ENCODE data around the gene MALRD1. TPM values are rescaled to one million over a fixed set of nuclear protein-coding genes. Genes with fewer than 3 reads are reported as not detected.

The MALRD1 gene
- total and polyA plus RNA-seq, 2 of the 8 experiments (the other 6 are each of a cell fraction or from before 2014, with no cell fraction given), result 0.32 to 0.35 TPM

DNA sequence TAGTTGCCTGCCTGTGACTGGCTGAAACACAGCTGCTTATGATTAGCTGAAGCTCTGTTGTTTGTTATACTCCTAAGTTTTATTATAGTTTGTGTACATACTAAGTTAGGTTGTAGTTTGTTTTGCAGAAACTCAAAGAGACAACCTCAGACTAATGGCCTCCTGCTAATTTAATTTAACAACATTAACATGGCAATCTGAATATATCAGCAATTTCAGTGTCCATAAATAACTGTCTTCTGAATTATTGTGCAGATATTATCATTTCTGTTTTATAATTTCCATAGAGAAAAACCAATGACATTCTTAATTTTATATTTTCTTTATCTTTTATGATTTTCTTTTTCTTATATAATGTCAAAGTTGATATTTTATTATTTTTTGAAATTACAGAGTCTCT lies 469.5 kb downstream of the MALRD1 start:
- Histone ChIP-seq H2BK5ac (ENCODE audit: low read depth, low read length) (no peak overlapping the region), H3K27ac (ENCODE audit: low read depth, low read length) (no peak overlapping the region), H2BK15ac (ENCODE audit: low read length) (no peak overlapping the region), H2AFZ (ENCODE audit: low read length) (no peak overlapping the region), H3K23me2 (ENCODE audit: low read depth, low read length) (no peaks in the 10 kb centered on the region), H3K9me3 (ENCODE audit: insufficient read depth in 2 of 2, low read depth in 1 of 2, low read length in 1 of 2) (peaks cover 0 to 3% of the 10 kb centered on the region in 2 experiments; a peak in 2 of 4 replicates), H3K79me1 (ENCODE audit: low read depth, low read length) (no peaks in the 10 kb centered on the region), H3K9ac (replicated peaks in 1 of 4; ENCODE audit: extremely low read depth in 1 of 4, low read depth in 3 of 4, low read length in 3 of 4) (no peak overlapping the region), H3K79me2 (ENCODE audit: control insufficient read depth in 1 of 2, insufficient read depth in 2 of 2, low read length in 2 of 2) (no peaks in the 10 kb centered on the region), H4K91ac (replicated peaks; ENCODE audit: insufficient read length, low read length) (no peak overlapping the region), H3K14ac (ENCODE audit: insufficient read length) (no peak overlapping the region), H2BK120ac (replicated peaks; ENCODE audit: low read depth, low read length) (no peak overlapping the region), H4K20me1 (replicated peaks in 1 of 2; ENCODE audit: control insufficient read depth in 1 of 2, insufficient read depth in 2 of 2, low read length in 2 of 2) (no peaks in the 10 kb centered on the region), H3K4me2 (ENCODE audit: insufficient read depth in 1 of 2, low read depth in 2 of 2, low read length in 2 of 2) (no peak overlapping the region), H3K56ac (replicated peaks; ENCODE audit: insufficient read length, low read depth, low read length) (no peak overlapping the region), H2BK12ac (ENCODE audit: low read depth, low read length) (no peak overlapping the region), H2AK5ac (ENCODE audit: low read depth, low read length) (no peak overlapping the region), H3K4me3 (ENCODE audit: extremely low read depth in 1 of 4, insufficient read depth in 2 of 4, low read depth in 3 of 4, low read length in 4 of 4) (no peak overlapping the region), H3K4me1 (replicated peaks in 1 of 4; ENCODE audit: control insufficient read depth in 3 of 4, insufficient read depth in 4 of 4, low read length in 3 of 4) (no peaks in the 10 kb centered on the region), H3K18ac (ENCODE audit: extremely low read depth, low read length) (no peak overlapping the region), H2BK20ac (ENCODE audit: low read length) (no peak overlapping the region), H3K4ac (replicated peaks; ENCODE audit: insufficient read length, low read depth, low read length) (no peak overlapping the region), H4K5ac (ENCODE audit: insufficient read length, low read depth, low read length) (no peak overlapping the region), H3K27me3 (replicated peaks in 1 of 4; ENCODE audit: control insufficient read depth in 3 of 4, extremely low read depth in 1 of 4, insufficient read depth in 3 of 4, low read length in 3 of 4) (no peaks in the 10 kb centered on the region), H3K23ac (ENCODE audit: insufficient read length) (no peak overlapping the region), H4K8ac (ENCODE audit: extremely low read depth, insufficient read depth, low read length) (no peak overlapping the region), H3K36me3 (ENCODE audit: control insufficient read depth in 2 of 4, insufficient read depth in 4 of 4, low read length in 3 of 4) (no peaks in the 10 kb centered on the region)
- ChIA-PET POLR2A (ENCODE audit: partially characterized antibody) (no interaction called here), CTCF (ENCODE audit: partially characterized antibody) (no interaction called here)
- DNase-seq (ENCODE audit: low read depth in 1 of 2, low spot score in 2 of 2) (no peak), FAIRE-seq (no peak)
- TF ChIP-seq EP300 (IDR thresholded peaks at IDR 0.05; ENCODE audit: borderline replicate concordance in 1 of 2, low read depth in 2 of 2, low read length in 2 of 2), result no peak
- TF ChIP-seq, protein P1, sequence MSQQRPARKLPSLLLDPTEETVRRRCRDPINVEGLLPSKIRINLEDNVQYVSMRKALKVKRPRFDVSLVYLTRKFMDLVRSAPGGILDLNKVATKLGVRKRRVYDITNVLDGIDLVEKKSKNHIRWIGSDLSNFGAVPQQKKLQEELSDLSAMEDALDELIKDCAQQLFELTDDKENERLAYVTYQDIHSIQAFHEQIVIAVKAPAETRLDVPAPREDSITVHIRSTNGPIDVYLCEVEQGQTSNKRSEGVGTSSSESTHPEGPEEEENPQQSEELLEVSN (IDR thresholded peaks at IDR 0.05), result no peak
- TF ChIP-seq KDM1A (IDR thresholded peaks at IDR 0.05; ENCODE audit: borderline replicate concordance, low read length), result no peak
- no peak for TF ChIP-seq TBP (IDR thresholded peaks at IDR 0.05; ENCODE audit: low read depth, low read length)
- no peak for TF ChIP-seq MAFK (IDR thresholded peaks at IDR 0.05; ENCODE audit: low read depth, low read length)
- TF ChIP-seq CHD1 (IDR thresholded peaks at IDR 0.05; ENCODE audit: low read depth, low read length), result no peak
- TF ChIP-seq SP1 (IDR thresholded peaks at IDR 0.05; ENCODE audit: low read depth, low read length), result no peak
- TF ChIP-seq RBBP5 (IDR thresholded peaks at IDR 0.05; ENCODE audit: borderline replicate concordance, low read depth, low read length), result no peak
- TF ChIP-seq JUND (IDR thresholded peaks at IDR 0.05; ENCODE audit: low read length), result no peak
- TF ChIP-seq TAF1 (IDR thresholded peaks at IDR 0.05; ENCODE audit: low read depth, low read length), result no peak
- no peak for TF ChIP-seq PHF8 (conservative IDR thresholded peaks at IDR 0.05; ENCODE audit: low read depth, low read length)
- no peak for TF ChIP-seq SRF (IDR thresholded peaks at IDR 0.05; ENCODE audit: low read depth, low read length)
- no peak for TF ChIP-seq SAP30 (IDR thresholded peaks at IDR 0.05; ENCODE audit: insufficient read depth, insufficient replicate concordance, low read length)
- TF ChIP-seq, protein P2, sequence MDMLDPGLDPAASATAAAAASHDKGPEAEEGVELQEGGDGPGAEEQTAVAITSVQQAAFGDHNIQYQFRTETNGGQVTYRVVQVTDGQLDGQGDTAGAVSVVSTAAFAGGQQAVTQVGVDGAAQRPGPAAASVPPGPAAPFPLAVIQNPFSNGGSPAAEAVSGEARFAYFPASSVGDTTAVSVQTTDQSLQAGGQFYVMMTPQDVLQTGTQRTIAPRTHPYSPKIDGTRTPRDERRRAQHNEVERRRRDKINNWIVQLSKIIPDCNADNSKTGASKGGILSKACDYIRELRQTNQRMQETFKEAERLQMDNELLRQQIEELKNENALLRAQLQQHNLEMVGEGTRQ (IDR thresholded peaks at IDR 0.05; ENCODE audit: low read length), result no peak
